ENCODE data around the gene PRRT1B.

The PRRT1B gene

GRCh38 chr9:131518553-131518952, 26.8 kb upstream of the PRRT1B start:
- H3K36me3 ChIP-seq (ENCODE audit: low read length), result peaks cover 6% of the 10 kb centered on the region
- H2AFZ ChIP-seq (ENCODE audit: low read depth, low read length, severe bottlenecking), result no peak overlapping the region
- TF ChIP-seq CTCF (IDR thresholded peaks at IDR 0.05; ENCODE audit: insufficient read depth, low read length, poor library complexity, severe bottlenecking) (no peak), EZH2phosphoT487 (conservative IDR thresholded peaks at IDR 0.05; ENCODE audit: low read length) (no peak)
- no peaks in the 10 kb centered on the region for H3K9me3 ChIP-seq (ENCODE audit: insufficient read depth, low read length)
- no peak overlapping the region for H3K4me2 ChIP-seq (ENCODE audit: low read depth, low read length, poor library complexity, severe bottlenecking)
- no peaks in the 10 kb centered on the region for H3K79me2 ChIP-seq (ENCODE audit: insufficient read depth, low read length)
- H3K9me2 ChIP-seq (replicated peaks; ENCODE audit: insufficient read depth, low read length), result no peaks in the 10 kb centered on the region
- no peak overlapping the region for H3K9ac ChIP-seq (ENCODE audit: low read length)
- H4K20me1 ChIP-seq (ENCODE audit: low read depth, low read length), result no peaks in the 10 kb centered on the region
- no peak overlapping the region for H3K27ac ChIP-seq (ENCODE audit: low read depth, low read length)
- H3K4me3 ChIP-seq (ENCODE audit: insufficient read depth, low read length, poor library complexity, severe bottlenecking), result no peak overlapping the region
- no peaks in the 10 kb centered on the region for H3K27me3 ChIP-seq (ENCODE audit: low read length)
- H3F3A ChIP-seq (ENCODE audit: insufficient read depth), result 0 out of 2 replicates have a peak, but pooled peaks cover 6% of the 10 kb centered on the region

DNA sequence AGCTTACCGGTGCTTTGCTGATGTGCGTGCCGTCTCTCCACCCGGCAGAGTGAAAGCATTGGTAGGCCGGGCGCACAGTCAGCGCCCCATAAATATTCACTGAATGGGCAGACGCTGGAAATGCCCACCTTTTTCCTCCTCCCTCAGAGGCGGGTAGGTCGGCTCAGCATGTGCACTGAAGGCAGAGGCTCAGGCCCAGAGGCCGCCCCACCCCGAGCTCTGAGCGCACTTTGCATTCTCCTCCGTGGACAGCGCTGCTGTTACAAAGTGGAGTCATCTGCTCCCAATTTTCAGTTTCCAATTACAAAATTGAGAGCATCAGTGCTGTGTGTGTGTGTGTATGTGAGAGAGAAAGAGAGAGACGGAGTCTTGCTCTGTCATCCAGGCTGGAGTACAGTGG, 24.8 kb upstream of the PRRT1B start:
- no peak overlapping the region for H2AFZ ChIP-seq (ENCODE audit: low read depth, low read length, severe bottlenecking)
- no peak overlapping the region for H3K4me3 ChIP-seq (ENCODE audit: insufficient read depth, low read length, poor library complexity, severe bottlenecking)
- no peak overlapping the region for H3K27ac ChIP-seq (ENCODE audit: low read depth, low read length)
- 0 out of 2 replicates have a peak, but pooled peaks cover 5% of the 10 kb centered on the region for H3F3A ChIP-seq (ENCODE audit: insufficient read depth)
- H3K27me3 ChIP-seq (ENCODE audit: low read length), result no peaks in the 10 kb centered on the region
- no peak overlapping the region for H3K9ac ChIP-seq (ENCODE audit: low read length)
- H3K9me3 ChIP-seq (ENCODE audit: insufficient read depth, low read length), result no peaks in the 10 kb centered on the region
- no peaks in the 10 kb centered on the region for H4K20me1 ChIP-seq (ENCODE audit: low read depth, low read length)
- peaks cover 1% of the 10 kb centered on the region; the same call in 1 of the 2 replicates for H3K36me3 ChIP-seq (ENCODE audit: low read length)
- H3K9me2 ChIP-seq (replicated peaks; ENCODE audit: insufficient read depth, low read length), result no peaks in the 10 kb centered on the region
- no peak overlapping the region for H3K4me2 ChIP-seq (ENCODE audit: low read depth, low read length, poor library complexity, severe bottlenecking)
- H3K79me2 ChIP-seq (ENCODE audit: insufficient read depth, low read length), result no peaks in the 10 kb centered on the region
- no peak for TF ChIP-seq CTCF (IDR thresholded peaks at IDR 0.05; ENCODE audit: insufficient read depth, low read length, poor library complexity, severe bottlenecking)

- Histone ChIP-seq H4K20me1 (ENCODE audit: low read depth, low read length) (no peaks in the 10 kb centered on the region), H3K36me3 (ENCODE audit: low read length) (no peaks in the 10 kb centered on the region), H3K4me3 (ENCODE audit: insufficient read depth, low read length, poor library complexity, severe bottlenecking) (no peak overlapping the region), H3K79me2 (ENCODE audit: insufficient read depth, low read length) (no peaks in the 10 kb centered on the region), H3K9ac (ENCODE audit: low read length) (no peak overlapping the region), H3K27me3 (ENCODE audit: low read length) (no peaks in the 10 kb centered on the region), H3K4me2 (ENCODE audit: low read depth, low read length, poor library complexity, severe bottlenecking) (no peak overlapping the region), H2AFZ (ENCODE audit: low read depth, low read length, severe bottlenecking) (no peak overlapping the region), H3K27ac (ENCODE audit: low read depth, low read length) (no peak overlapping the region), H3K9me3 (ENCODE audit: insufficient read depth, low read length) (no peaks in the 10 kb centered on the region), H3K9me2 (replicated peaks; ENCODE audit: insufficient read depth, low read length) (no peaks in the 10 kb centered on the region), H3F3A (ENCODE audit: insufficient read depth) (0 out of 2 replicates have a peak, but pooled peaks cover 4% of the 10 kb centered on the region)
- TF ChIP-seq EZH2phosphoT487 (conservative IDR thresholded peaks at IDR 0.05; ENCODE audit: low read length), result no peak
- TF ChIP-seq CTCF (IDR thresholded peaks at IDR 0.05; ENCODE audit: insufficient read depth, low read length, poor library complexity, severe bottlenecking), result no peak
Measured at GRCh38 chr9:131521203-131521602, 24.1 kb upstream of the PRRT1B start.
